Activated CD8-positive, alpha-beta T cell treated with anti-CD3 and anti-CD28 coated beads, Interleukin-2, amount 10 ng/mL, durations not matched to agents 7 days and 5 days (primary cell): ENCODE data around the gene HCRT. TPM values are rescaled to one million over a fixed set of nuclear protein-coding genes. Genes with fewer than 3 reads are reported as not detected.

Source experiments
- ATAC-seq: fragments of 150-1000 bp; cut with Tn5 transposase; one replicate; pipeline ENCODE4 v1.10.0; 2021; ENCODE audit warnings: moderate library complexity
- CTCF ChIA-PET: fragments of 350-600 bp; sonication (Branson Sonifier 250); formaldehyde crosslinking; loops from one replicate; lab custom pipeline; 2021; ENCODE audit warnings: antibody characterized with exemption; lab: Charles Lee
- POLR2A ChIA-PET: fragments of 350-600 bp; sonication (Branson Sonifier 250); formaldehyde crosslinking; loops from one replicate; lab custom pipeline; 2021; ENCODE audit warnings: antibody characterized with exemption; lab: Charles Lee
- DNase-seq: peaks from one replicate; pipeline ENCODE4 v3.0.0-alpha.2; 2020
- H3K27ac Mint-ChIP-seq: one replicate; pipeline ENCODE4 v1.8.0; 2021; ENCODE audit warnings: mild to moderate bottlenecking, mixed read lengths
- H3K27me3 Mint-ChIP-seq: one replicate; pipeline ENCODE4 v1.8.0; 2021; ENCODE audit warnings: low read depth, mixed read lengths
- H3K36me3 Mint-ChIP-seq: one replicate; pipeline ENCODE4 v1.8.0; 2021; ENCODE audit warnings: low read depth, mixed read lengths
- H3K4me1 Mint-ChIP-seq: one replicate; pipeline ENCODE4 v1.8.0; 2021; ENCODE audit warnings: low read depth, mixed read lengths
- H3K4me3 Mint-ChIP-seq: one replicate; pipeline ENCODE4 v1.8.0; 2021; ENCODE audit warnings: mild to moderate bottlenecking, mixed read lengths
- H3K9me3 Mint-ChIP-seq: one replicate; pipeline ENCODE4 v1.8.0; 2022; ENCODE audit warnings: mixed read lengths; ENCODE audit not compliant: insufficient read depth
- total RNA-seq, 2 experiments: library from RNA; stranded (reverse); gene quantifications; one replicate each; pipeline ENCODE4 v1.2.3, GENCODE V29; 2021

The HCRT gene
- total RNA-seq, 2 experiments from 2014 or later: not detected

GRCh38 chr17:42197564-42198156 is 12.4 kb upstream of the HCRT start:
- ChIA-PET CTCF (interaction anchor here (1.0 to 6.5 kb wide), 3 partner anchors 15 to 26 kb away, joined by 3 to 72 read pairs (median 3); partner anchors contain the start of genes HCRT and KCNH4), POLR2A (no interaction called here)

GRCh38 chr17:42193969-42194899 is 9.0 kb upstream of the HCRT start, which contains the start of gene GHDC:
Gene GHDC, minus strand, starts transcription at chr17:42194494. Its CDS starts 913 bp downstream, at chr17:42193581.
- Mint-ChIP-seq H3K9me3 (no peaks in the 10 kb centered on the region), H3K27me3 (no peaks in the 10 kb centered on the region), H3K4me1 (peaks cover 24% of the 10 kb centered on the region), H3K36me3 (peaks cover 2% of the 10 kb centered on the region), H3K27ac (peak within 1 kb of the TSS; percentile 96), H3K4me3 (peak within 1 kb of the TSS; percentile 92)
- CTCF ChIA-PET: interaction anchor here (0.8 to 6.5 kb wide), 12 partner anchors 10 to 323 kb away, joined by 3 to 72 read pairs (median 4); partner anchors contain the start of genes HCRT and KCNH4
- POLR2A ChIA-PET: interaction anchor here (0.6 to 1.7 kb wide), 9 partner anchors 13 to 333 kb away, joined by 3 to 6 read pairs (median 3); partner anchors contain the start of genes DHX58, DNAJC7 and STAT5A
- DNase-seq: peak; percentile 90
- ATAC-seq: peak; percentile 98

More at GRCh38 chr17:42197564-42198156, 12.4 kb upstream of the HCRT start:
- Mint-ChIP-seq H3K4me1 (peaks cover 17% of the 10 kb centered on the region), H3K9me3 (no peaks in the 10 kb centered on the region), H3K4me3 (no peak overlapping the region), H3K27ac (no peak overlapping the region), H3K36me3 (peaks cover 16% of the 10 kb centered on the region), H3K27me3 (no peaks in the 10 kb centered on the region)
- no peak for DNase-seq
- ATAC-seq: no peak

- POLR2A ChIA-PET: interaction anchor here (0.8 to 1.7 kb wide), 7 partner anchors 14 to 176 kb away, joined by 3 to 6 read pairs (median 3); partner anchors contain the start of genes DHX58, DNAJC7 and STAT5A
- no peaks in the 10 kb centered on the region for H3K27me3 Mint-ChIP-seq
- H3K27ac Mint-ChIP-seq: peak overlapping the region; percentile 96
- CTCF ChIA-PET: interaction anchor here (0.9 to 6.5 kb wide), 9 partner anchors 10 to 324 kb away, joined by 3 to 72 read pairs (median 4); partner anchors contain the start of genes HCRT and KCNH4
- H3K4me1 Mint-ChIP-seq: peaks cover 32% of the 10 kb centered on the region
- DNase-seq (no peak), ATAC-seq (no peak)
- H3K9me3 Mint-ChIP-seq: no peaks in the 10 kb centered on the region
- H3K4me3 Mint-ChIP-seq: peak overlapping the region; percentile 92
- H3K36me3 Mint-ChIP-seq: no peaks in the 10 kb centered on the region
These were observed 8.1 kb upstream of the HCRT start for GRCh38 chr17:42193216-42193968.

- Mint-ChIP-seq H3K36me3 (no peaks in the 10 kb centered on the region), H3K27me3 (no peaks in the 10 kb centered on the region), H3K4me1 (peaks cover 35% of the 10 kb centered on the region), H3K27ac (peak overlapping the region; percentile 34), H3K4me3 (peak overlapping the region; percentile 92), H3K9me3 (no peaks in the 10 kb centered on the region)
- ChIA-PET CTCF (interaction anchor here (6.5 kb wide), 1 partner anchor 10 kb away, joined by 72 read pairs; the partner anchor contains the start of genes HCRT and KCNH4), POLR2A (interaction anchor here (0.5 kb wide), 1 partner anchor 226 kb away, joined by 6 read pairs; the partner anchor contains the start of gene CNP)
- DNase-seq (no peak), ATAC-seq (no peak)
These were observed 7.2 kb upstream of the HCRT start for GRCh38 chr17:42192189-42193126.

- CTCF ChIA-PET: no interaction called here
These were observed 6.0 kb upstream of the HCRT start for GRCh38 chr17:42191275-42191608.

GRCh38 chr17:42190491-42191274 is 5.4 kb upstream of the HCRT start:
- Mint-ChIP-seq H3K4me3 (no peak overlapping the region), H3K4me1 (peaks cover 35% of the 10 kb centered on the region), H3K27ac (no peak overlapping the region), H3K27me3 (no peaks in the 10 kb centered on the region), H3K36me3 (no peaks in the 10 kb centered on the region), H3K9me3 (no peaks in the 10 kb centered on the region)
- DNase-seq (no peak), ATAC-seq (no peak)
- ChIA-PET POLR2A (no interaction called here), CTCF (interaction anchor here (1.1 to 1.3 kb wide), 2 partner anchors 121 to 345 kb away, joined by 3 read pairs; partner anchors contain the start of gene NAGLU)

More at GRCh38 chr17:42191275-42191608, 6.0 kb upstream of the HCRT start:
- Mint-ChIP-seq H3K4me1 (peaks cover 35% of the 10 kb centered on the region), H3K27ac (no peak overlapping the region), H3K27me3 (no peaks in the 10 kb centered on the region), H3K36me3 (no peaks in the 10 kb centered on the region), H3K4me3 (no peak overlapping the region), H3K9me3 (no peaks in the 10 kb centered on the region)
- DNase-seq (no peak), ATAC-seq (no peak)
- POLR2A ChIA-PET: no interaction called here

GRCh38 chr17:42189651-42189965 is 4.4 kb upstream of the HCRT start:
- no peak overlapping the region for H3K4me3 Mint-ChIP-seq
- no peaks in the 10 kb centered on the region for H3K36me3 Mint-ChIP-seq
- ChIA-PET CTCF (interaction anchor here (1.1 kb wide), 1 partner anchor 346 kb away, joined by 3 read pairs; the partner anchor contains the start of gene NAGLU), POLR2A (no interaction called here)
- ATAC-seq (no peak), DNase-seq (no peak)
- peaks cover 41% of the 10 kb centered on the region for H3K4me1 Mint-ChIP-seq
- no peaks in the 10 kb centered on the region for H3K27me3 Mint-ChIP-seq
- H3K9me3 Mint-ChIP-seq: no peaks in the 10 kb centered on the region
- no peak overlapping the region for H3K27ac Mint-ChIP-seq

- H3K4me1 Mint-ChIP-seq: peaks cover 41% of the 10 kb centered on the region
- H3K27me3 Mint-ChIP-seq: no peaks in the 10 kb centered on the region
- ChIA-PET POLR2A (interaction anchor here (0.7 to 1.0 kb wide), 2 partner anchors 77 to 88 kb away, joined by 3 read pairs; no protein-coding TSS in a partner anchor), CTCF (interaction anchor here (1.1 to 1.2 kb wide), 2 partner anchors 81 to 347 kb away, joined by 3 read pairs; partner anchors contain the start of gene NAGLU)
- ATAC-seq: no peak
- no peaks in the 10 kb centered on the region for H3K36me3 Mint-ChIP-seq
- H3K9me3 Mint-ChIP-seq: no peaks in the 10 kb centered on the region
- H3K27ac Mint-ChIP-seq: no peak overlapping the region
- DNase-seq: no peak
- no peak overlapping the region for H3K4me3 Mint-ChIP-seq
These were observed 3.7 kb upstream of the HCRT start for GRCh38 chr17:42188749-42189650.

GRCh38 chr17:42187833-42188232 is 2.6 kb upstream of the HCRT start:
- Mint-ChIP-seq H3K9me3 (no peaks in the 10 kb centered on the region), H3K4me3 (no peak overlapping the region), H3K36me3 (no peaks in the 10 kb centered on the region), H3K4me1 (peaks cover 41% of the 10 kb centered on the region), H3K27me3 (no peaks in the 10 kb centered on the region), H3K27ac (no peak overlapping the region)
- ATAC-seq: no peak
- no peak for DNase-seq
- ChIA-PET CTCF (interaction anchor here (1.2 to 1.8 kb wide), 2 partner anchors 35 to 82 kb away, joined by 3 to 4 read pairs; no protein-coding TSS in a partner anchor), POLR2A (interaction anchor here (0.9 to 1.0 kb wide), 2 partner anchors 89 to 171 kb away, joined by 3 read pairs; partner anchors contain the start of gene DNAJC7)
